ENCODE measurements around the gene ANKRD11.

Gene ANKRD11

DNA sequence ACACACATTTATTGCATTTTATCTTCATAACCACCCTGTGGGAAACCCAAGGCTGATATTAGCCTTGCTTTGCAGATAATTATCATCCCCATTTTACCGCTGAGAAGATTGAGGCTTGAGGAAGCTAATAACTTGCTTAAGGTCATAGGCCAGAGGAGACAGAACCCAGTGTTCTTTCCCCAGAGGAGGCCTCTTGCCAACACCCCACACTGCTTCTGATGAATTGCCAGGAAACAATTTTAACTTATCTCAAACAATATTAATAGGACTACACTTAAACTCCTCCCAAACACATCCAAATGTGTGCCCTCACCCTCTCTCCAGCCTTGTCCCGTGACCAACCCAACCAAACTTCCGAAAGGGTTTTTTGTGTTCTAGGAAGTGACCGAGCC, 15.7 kb upstream of the ANKRD11 start:
- no peak for DNase-seq

DNA sequence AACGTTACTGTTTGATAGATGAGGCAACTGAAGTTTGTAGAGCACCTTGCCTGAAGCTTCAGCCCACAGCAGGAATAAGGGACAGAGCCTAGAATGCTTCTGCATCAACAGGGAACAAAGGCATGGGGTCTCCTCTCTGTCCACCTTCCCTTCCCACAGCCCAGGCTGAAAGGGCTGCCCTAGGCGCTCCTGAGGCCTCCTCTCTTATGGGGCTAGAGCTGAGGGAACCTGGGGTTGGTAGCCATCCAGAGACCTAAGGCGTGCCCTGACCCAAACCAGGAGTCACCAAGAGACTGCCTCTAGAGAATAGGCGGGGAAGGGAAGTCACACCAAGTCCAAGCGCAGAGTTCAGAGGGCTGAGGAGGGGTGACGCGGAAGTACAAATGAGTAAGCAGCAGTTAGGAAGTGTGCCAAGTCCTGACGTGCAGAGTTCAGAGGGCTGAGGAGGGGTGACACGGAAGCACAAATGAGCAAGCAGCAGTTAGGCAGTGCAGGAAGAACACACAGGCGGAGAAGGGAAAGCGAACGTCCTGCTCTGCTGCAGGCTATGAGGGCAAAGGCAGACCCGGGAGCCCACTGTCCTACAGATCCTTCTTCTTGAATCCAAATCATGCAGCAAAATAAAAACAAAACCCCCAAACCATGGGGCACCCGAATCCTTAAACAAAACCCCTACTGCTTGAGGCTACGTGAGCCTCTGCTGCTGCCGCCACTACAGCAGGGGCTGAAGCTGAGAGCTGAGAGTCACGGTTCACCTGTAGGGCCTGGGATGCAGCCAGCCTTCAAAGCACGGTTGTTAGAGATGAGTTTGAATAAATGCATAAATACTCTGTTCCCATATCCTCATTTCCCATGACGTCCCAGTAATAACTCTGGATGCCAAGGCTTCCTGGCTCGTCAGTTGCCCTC, 15.1 kb upstream of the ANKRD11 start:
- peak; percentile 90 for DNase-seq

DNA sequence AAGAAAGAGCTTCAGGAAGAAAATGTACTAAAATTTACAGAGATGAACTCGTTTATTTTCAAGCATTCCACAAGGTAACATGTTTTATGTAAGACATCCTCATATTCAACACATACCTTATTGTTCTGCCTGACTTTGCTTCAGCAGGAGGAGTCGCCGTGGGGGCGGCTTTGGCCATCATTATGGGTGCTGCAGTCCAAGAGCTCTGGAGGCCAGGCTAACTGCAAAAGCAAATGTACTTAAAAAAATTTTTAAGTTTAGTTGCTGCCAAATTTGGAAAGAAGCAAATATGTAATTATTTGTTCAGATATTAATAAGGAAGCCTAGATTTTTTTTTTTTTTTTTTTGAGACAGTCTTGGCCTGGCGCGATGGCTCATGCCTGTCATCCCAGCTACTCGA, 13.7 kb upstream of the ANKRD11 start:
- DNase-seq, result no peak

DNA sequence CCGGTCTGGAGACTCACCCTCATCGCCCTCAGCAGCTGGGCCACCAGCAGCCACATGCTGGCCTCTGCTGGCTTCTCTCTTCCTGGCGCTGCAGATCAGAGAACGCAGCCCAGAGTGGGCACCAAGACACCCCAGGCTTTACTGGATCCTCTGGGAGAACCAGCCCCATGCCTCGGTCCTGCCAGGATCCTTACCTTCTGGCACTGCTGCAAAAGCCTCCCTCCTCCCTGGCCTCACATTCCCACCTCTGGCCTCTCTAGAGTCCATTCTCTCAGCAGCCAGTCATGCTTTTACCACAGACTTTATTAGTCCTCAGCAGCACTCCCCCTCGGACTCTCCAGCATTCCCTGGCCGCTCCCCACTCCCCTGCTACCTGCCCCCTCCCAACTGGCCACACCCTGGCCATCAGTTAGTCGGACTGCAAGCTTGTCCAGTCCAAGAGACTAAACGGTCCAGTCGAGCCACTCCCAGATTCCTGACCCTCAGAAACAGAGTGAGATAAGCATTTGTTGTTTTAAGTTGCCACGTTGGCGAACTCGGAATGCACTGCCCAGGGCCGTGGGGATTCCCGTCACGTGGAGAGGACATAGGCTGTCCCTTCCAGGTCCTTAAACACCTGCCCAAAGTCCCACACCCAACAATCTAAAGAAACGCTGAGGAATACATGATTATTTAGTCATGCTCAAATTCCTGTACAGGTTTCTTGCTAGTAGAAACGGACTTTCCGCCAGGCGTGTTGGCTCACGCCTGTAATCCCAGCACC, 11.9 kb upstream of the ANKRD11 start:
- no peak for DNase-seq

DNA sequence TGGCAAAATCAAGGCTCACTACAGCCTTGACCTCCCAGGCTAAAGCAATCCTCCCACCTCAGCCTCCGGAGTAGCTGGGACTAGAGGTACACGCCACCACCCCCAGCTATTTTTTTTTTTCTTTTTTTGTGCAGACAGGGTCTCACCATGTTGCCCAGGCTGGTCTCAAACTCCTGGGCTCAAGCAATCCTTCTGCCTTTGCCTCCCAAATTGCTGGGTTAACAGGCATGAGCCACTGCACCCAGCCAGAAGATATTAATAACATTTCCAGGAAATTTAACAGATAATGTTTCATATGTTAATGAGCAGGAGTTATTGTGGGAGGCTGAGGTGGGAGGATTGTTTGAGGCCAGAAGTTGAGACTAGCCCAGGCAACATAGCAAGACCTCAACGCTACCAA, 9.4 kb upstream of the ANKRD11 start:
- no peak for DNase-seq

DNA sequence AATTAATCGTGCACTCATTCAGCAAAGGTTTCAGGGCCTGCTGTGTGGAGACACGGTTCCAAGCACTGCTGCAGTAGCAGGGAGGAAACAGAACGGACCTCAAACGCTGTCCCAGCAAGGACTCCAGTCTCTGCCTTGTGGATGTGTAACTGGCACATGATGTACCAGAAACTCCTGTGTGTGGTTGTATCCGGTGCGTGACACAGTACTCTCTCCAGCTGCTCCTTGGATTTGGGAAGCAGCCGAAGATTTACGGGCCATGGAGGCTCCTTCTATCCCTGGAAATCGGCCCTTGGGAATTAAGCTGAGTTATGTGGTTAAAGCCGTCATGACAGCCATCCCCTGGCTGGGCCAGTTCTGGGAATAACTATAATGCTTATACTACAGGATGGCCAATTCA, 8.5 kb upstream of the ANKRD11 start:
- DNase-seq, result no peak

DNA sequence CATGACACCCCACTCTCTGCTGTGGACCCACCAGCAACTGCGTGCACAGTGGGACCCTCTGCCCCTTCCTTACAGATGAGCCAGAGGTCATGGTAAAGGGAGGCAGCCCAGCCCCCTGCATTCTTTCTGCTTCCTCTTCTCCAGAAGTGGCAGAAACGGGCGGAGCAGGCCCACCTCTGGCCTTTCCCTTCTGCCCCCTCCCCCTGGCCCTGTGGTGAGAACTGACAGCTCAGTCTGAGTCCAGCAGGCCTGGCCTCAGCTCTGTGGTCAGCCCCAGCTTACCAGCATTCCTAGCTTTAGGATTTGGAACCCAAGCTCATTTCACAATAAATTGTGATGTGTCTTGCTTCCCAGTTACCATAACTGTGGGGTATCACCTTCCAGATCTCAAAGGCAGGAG, 4.8 kb upstream of the ANKRD11 start:
- no peak for DNase-seq

DNA sequence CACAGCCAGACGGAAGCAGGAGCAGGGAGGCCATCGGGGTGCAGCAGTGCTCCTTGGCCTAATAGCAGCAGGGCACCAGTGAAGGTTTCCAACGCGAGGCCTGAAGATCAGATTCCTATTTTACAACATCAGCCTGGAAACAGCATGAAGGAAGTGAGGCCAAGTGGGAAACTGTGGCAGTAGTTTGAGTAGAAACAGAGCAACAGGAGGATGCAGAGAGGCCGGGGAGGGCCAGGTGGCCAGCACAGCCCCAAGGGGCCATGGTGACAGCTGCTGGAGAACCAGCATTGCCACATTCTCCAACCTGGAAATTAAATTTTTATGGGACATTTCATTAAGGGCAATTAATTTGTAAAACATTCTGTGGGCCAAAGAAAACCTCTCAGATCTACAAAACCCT, 3.4 kb upstream of the ANKRD11 start:
- no peak for DNase-seq

DNA sequence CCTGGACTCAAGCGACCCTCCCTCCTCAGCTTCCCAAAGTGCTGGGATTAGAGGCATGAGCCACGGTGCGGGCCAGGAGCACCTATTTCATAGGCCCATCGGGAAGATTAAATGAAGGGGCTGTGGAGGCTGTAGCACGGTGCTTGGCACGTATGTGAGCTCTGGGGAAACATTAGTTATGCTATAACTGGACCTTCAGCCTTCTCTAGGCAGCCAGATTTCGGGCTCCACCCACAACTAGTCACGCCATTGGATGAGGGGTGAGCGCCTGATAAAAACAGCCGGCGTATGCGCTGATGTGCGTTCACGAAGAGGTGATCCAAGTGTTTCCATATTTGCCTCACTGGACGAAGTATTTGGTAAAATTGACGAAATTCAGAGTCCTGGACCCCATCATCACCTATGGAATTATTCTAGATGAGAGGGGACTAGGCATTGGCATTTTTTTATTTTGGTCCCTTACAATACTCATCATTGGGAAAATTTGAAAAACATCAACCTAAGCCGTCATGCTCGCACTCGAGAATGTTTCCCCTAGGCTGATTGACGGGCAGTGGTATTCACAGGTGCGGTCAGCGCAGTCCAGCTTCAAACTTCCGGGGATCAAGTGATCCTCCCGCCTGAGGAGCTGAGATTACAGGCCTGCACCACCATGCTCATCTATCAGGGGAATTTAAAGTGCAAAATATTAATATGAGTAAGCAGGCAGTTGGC, 1.8 kb upstream of the ANKRD11 start:
- DNase-seq, result no peak

DNA sequence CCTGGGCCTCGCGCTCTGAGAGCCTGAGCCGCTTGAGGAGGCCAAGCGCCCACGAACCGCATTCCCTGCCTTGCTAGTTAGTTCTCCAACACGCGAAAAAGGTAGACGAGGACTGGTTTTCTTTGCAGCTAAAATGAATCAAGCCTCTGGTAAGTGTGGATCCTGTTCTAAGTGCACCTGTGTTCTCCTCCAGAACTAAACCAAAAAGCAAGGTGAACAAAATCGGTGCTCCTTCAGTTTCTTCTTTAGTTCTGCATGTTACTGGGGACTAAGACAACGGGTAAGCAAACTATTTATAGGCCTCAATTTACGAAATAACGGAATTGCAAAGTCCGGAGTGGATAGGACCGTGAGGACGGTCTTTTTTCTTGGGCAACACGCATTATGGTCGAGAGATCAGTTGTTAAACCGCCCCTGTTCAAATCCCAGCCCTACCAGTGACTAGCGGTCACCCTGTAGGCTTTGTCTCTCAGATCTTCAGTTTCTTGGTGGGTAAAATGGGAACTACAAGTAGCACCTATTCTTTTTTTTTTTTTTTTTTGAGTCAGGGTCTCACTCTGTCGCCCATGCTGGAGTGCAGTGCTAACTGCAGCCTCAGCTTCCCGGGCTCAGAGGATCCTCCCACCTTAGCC, 993 bp upstream of the ANKRD11 start:
- no peak for DNase-seq

DNA sequence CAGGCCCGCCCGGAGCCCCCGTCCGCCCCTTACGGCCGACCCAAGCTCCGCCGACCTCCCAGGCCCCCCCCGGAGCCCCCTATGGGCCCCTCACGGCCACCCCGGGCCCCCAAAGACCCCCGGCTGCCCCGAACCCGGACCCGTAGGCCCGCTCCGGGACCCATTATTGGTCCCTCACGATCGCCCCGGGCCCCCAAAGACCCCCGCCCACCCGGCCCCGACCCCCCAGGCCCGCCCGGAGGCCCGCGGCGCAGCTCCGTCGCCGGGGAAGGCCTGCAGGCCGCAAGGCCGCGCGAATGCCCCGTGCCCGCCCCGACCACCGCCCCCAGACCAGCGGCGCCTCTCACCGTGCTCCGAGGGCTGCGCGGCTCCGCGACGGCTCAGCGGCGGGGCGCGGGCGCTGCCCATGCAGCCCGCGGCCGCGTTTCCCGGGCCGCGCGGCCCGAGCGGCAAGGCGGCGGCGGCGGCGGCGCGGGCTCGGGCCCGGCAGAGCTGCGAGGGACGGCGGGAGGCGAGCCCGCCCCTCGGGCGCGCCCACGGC, 393 bp downstream of the ANKRD11 start:
- peak; percentile 65 for DNase-seq

DNA sequence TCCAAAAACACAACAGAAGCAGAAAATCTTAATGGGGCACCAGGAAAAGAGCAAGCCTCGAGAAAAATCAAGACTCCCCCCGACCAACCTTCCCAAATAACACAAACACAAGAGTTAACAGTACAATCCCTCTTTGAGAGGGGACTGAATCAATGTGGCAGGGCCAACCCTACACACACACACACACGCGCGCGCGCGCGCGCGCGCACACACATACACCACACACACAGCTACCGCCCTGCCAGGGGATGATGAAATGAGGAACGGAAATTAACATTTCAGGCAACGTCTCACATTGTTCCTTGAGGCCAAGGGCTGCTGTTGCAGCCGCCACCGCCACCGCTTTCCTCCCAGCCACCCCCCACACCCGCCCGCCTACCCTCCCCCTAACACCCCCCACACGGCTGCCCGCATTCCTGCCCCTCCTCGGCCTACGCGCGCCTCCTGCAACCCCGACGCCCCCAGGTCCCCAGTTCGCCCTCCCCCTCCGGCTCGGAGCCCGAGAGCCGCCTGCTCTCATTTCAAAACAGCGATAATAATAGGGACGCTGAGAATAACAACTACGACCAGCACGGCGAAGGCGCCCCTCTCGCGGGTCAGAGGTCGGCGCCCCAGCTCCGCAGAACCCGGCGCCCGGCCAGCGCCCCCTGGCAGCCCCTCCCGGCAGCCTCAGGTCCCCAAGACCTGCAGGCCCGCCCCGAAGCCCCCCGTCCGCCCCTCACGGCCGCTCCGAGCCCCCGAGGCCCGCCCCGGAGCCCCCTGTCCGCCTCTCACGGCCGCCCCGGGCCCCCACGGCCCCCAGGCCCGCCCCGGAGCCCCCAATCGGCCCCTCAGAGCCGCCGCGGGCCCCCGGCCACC, 1.1 kb downstream of the ANKRD11 start:
- DNase-seq, result peak; percentile 85

DNA sequence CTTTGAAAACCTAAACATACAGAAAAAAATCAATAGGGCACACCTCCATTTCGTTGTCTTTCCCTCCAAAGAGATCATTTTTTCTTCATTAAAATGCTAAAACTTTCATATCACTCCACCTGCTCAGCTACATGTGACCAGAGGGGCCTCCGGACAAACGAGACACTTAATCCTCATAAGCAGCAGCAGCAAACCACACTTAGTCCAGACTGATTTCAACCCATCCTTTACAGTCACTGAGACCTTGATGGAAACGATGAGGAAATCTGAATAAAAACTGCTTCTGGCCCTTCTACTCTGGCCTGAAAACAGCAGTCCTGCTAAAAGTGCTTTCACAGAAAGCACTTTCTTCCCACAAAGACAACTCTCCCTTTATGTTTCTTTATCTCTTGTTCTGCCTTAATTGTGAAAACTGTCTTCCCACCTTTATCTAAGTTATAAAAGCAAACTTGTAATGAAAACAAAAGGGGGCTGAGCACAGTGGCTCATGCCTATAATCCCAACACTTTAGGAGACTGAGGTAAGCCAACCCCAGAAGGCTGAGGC, 4.6 kb downstream of the ANKRD11 start:
- no peak for DNase-seq

DNA sequence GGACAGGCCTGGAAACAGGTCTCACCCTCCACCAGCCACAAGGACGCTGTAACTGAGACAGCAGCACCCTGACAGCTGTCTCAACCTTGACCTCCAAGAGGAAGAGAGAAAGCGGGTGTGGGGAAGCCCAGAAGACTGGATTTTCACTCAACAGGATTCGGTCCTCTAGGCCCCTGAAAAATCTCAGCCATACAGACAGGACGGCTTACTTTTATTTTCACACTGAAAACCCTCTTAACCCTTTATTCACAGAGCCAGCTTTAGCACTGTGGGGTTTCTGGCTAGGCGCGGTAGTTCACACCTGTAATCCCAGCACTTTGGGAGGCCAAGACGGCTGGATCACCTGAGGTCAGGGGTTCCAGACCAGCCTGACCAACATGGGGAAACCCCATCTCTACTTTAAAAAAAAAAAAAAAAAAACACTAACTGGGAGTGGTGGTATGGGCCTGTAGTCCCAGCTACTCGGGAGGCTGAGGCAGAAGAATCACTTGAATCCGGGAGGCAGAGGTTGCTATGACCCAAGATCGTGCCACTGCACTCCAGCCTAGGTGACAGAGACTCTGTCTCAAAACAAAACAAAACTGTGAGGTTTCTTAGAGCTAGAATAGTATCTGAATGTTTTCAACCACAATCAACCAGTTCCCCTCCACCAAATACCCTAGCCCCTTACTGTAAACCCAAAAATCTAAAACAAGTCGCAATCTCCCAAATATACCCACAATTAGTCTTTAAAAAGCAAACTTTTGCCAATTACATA, 5.3 kb downstream of the ANKRD11 start:
- no peak for DNase-seq

DNA sequence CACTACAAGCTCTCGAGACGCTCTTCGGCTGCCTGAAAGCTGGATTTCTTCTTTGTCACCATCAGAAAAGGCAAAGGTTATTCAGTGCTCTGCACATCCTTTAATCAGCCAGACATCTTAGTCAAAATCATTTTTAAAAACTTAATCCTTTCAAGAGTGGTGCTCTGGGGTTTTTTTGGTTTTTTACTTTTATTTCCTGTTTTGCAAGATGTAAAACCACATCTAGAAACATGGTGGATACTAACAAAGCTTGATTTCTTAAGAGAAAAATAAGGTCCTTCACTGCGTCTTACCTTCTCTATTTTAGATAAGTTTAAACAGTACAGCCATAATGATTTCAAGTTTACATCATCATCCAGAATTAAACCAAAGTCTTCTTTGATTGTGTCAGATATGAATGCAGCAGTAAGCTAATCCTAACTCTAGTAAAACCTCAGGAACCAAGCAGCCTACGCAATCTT, 6.3 kb downstream of the ANKRD11 start:
- no peak for DNase-seq

DNA sequence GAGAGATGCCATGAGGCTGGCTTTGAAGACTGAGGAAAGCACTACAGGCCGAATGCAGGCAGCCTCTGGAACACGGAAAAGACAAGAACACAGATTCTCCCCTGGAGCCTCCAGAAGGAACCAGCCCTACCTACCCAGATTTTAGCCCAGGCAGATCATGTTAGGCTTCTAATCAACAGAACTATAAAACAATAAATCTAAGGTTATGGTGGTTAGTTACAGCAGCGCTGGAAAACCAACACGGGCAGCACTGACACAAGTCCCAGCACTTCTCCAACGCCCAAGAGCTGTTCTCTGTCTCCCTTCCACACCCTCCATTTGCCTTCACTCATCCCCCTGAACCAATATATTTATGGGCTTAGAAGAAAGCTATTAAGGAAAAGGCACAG, 7.5 kb downstream of the ANKRD11 start:
- no peak for DNase-seq

DNA sequence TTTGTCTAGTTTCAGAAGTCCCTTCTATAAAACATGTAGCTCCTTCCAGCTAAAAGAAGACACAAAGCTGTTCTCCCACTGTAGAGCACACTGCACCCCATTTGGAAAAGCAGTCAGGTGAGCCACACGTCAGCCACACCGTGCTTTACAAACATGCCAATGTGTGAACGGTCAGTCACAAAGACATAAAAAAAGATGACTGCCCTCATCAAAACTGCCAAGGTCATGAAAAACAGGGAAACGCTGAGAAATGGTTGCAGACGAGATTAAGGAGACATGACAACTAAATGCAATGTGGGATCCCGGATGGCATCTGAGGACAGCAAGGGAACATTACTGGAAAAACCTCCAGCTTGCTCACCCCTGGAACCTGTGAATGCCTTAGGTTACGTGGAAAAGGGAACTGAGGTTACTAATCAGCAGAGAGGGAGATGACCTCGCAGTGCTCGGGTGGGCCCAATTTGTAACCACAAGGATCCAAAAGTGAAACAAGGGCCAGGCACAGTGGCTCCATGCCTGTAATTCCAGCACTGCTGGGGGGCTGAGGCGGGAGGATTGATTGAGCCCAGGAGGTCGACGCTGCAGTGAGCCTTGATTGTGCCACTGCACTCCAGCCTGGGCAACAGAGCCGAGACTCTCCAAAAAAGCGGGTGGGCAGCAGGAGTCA, 8.1 kb downstream of the ANKRD11 start:
- DNase-seq, result no peak

DNA sequence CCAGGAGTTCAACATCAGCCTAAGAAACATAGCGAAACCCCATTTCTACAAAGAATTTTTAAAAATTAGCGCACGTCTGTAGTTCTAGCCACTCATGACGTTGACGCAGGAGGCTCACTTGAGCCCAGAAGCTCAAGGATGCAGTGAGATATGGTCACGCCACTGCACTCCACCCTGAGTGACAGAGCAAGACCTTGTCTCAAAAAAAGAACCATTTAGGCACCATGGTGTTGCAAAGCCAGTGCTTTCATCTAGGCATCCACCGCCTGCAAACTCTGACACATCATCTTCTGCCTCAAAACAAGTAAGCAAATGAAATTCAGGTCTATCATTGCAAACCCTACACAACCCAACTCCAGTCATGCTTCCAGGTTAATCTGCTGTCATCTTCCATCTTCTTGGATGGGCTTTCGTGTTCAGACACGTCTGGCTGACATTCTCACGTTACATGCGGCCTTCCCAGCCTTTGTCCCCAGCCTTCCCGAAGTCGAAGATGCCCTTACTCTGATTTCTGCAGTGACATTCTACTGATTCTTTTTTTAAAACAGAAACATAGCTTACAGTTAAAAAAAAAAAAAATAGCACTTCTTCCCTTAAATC, 8.9 kb downstream of the ANKRD11 start:
- DNase-seq, result no peak

DNA sequence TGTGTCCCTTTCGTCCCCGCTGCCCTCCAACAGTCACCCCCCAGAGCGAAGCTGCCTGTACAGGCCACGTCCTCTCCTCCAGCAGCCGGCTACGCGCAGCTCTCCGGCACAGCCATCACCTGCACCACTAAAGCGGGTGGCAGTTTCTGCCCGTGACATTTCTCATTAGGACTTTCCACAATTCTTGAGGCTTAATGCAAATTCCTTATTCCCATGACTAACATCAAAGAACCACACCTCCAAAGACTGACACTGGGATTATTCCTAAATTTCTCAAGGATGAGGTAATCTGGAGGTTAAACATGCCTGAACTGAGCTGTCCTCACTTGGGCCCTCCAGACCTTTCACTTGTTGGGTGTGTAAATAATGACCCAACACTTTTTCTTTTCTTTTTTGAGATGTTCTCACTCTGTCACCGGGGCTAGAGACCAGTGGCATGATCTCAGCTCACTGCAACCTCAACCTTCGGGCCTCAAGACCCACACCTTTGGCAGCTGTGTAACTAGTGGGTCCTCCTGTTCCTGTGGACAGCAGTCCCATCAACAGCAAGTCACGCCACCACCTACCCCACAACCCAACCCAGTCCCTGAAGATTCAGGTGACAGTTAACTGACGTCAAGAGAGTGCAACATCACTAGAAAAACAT, 11.7 kb downstream of the ANKRD11 start:
- DNase-seq, result no peak
